ENCODE measurements around the gene LRRTM3.

The LRRTM3 gene

DNA sequence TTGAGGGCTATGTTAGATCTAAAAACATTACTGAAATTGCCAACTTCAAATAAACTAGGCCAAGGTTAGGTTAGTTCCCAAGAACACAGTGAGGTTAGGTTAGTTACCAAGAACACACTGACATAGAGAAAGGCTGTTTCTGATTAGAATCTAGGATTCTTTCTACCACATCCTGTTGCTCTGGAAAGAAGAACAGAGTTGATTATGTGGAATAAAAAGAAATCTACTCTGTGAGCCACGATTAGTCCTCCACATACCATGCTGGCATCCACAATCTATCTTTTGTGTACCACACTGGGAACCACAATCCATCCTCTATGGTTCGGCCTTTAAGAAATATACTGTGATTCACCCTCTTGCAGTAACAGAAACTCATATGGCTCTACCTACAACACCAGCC, 91.4 kb downstream of the LRRTM3 start:
- no peak for DNase-seq (ENCODE audit: low read depth in 2 of 3, low spot score in 2 of 3)

DNA sequence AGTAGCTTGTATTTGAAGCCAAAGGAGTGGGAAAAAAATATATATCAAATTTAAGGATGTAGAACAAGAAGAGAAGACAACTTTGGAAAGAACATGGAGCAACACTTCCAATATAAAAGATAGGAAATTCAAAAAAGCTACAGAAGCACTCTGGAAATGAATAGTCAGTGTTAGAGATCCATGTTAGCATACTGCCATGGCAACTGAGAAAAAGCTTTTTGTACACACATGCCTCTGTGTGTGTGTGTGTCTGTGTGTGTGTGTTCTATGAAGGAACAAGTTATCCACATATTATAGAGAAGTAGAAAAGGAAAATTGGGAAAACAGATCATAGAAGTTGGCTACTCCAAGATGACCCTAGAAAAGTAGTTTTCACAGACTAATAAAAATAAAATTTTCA, 96.3 kb downstream of the LRRTM3 start:
- no peak for DNase-seq (ENCODE audit: low read depth in 2 of 3, low spot score in 2 of 3)

- DNase-seq (ENCODE audit: low read depth in 2 of 3, low spot score in 2 of 3), result no peak
These were observed 108.0 kb downstream of the LRRTM3 start for GRCh38 chr10:67033878-67034277.

- no peak for DNase-seq (ENCODE audit: low read depth in 2 of 3, low spot score in 2 of 3)
These were observed 111.0 kb downstream of the LRRTM3 start for GRCh38 chr10:67036808-67037207.

GRCh38 chr10:67043041-67043440, 117.2 kb downstream of the LRRTM3 start:
- no peak for DNase-seq (ENCODE audit: low read depth in 2 of 3, low spot score in 2 of 3)

- DNase-seq (ENCODE audit: low read depth in 2 of 3, low spot score in 2 of 3), result no peak
These were observed 119.6 kb downstream of the LRRTM3 start for GRCh38 chr10:67045404-67045803.

GRCh38 chr10:67046507-67046906, 120.7 kb downstream of the LRRTM3 start:
- no peak for DNase-seq (ENCODE audit: low read depth in 2 of 3, low spot score in 2 of 3)

- no peak for DNase-seq (ENCODE audit: low read depth in 2 of 3, low spot score in 2 of 3)
These were observed 124.2 kb downstream of the LRRTM3 start for GRCh38 chr10:67049988-67050387.

DNA sequence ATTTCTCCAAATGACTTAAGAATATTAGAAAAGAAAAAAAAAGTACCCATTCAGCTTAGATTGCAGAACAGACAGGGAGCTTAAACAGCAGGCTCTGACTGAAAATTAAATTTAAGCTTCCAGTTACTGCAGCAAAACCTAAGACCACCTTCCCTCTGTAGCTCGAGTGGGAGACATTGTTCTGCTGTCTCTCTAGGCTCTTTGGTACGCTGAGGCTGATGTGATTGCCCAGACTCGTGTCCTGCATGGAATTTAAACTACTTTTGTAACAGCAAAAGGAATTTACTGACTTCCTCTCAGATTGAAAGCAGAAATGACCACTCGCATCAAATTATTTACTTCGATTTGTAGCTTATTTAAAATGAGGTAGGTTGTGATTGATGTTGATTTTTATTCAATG, 124.6 kb downstream of the LRRTM3 start:
- DNase-seq (ENCODE audit: low read depth in 2 of 3, low spot score in 2 of 3), result no peak

DNA sequence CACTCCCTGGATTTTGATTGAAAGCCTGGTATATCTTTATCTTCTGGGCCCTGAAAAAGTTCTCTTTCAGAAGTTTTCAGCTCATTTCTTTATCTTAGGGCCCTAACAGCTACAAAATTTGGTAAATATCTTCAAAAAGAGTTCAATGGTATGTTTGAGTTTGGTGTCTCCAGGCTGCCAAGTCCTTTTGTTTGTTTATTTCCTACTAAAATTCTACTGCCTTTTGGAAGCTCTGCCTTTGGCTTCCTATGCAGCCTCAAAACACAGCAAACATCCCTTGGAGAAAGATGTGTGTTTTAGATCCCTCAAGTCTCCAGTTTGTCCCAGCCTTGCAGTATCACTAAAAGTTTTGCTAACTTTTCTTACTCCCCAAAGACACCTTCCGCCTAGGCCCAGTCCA, 146.8 kb downstream of the LRRTM3 start:
- no peak for DNase-seq (ENCODE audit: low read depth in 2 of 3, low spot score in 2 of 3)

GRCh38 chr10:67075491-67075971, 149.7 kb downstream of the LRRTM3 start:
- DNase-seq (ENCODE audit: low read depth in 2 of 3, low spot score in 2 of 3), result no peak

DNA sequence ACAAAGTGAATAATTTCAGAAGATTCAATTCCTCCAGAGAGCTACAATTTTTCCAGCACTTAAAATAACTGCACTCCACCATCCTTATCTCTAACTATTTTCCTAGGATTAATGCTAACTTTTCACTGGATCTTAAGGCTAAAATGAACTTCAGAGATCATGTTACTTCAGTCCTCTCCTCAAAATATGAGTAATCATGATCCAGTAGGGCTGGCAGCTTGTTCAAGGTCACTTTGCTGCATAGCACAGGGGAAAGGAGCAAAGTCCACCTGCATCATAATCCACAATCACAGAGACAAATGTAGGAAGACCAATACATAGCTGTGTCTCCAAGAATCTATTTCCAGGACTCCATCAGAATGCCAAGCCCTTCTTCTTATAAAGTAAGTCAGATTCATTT, 150.3 kb downstream of the LRRTM3 start:
- no peak for DNase-seq (ENCODE audit: low read depth in 2 of 3, low spot score in 2 of 3)

DNA sequence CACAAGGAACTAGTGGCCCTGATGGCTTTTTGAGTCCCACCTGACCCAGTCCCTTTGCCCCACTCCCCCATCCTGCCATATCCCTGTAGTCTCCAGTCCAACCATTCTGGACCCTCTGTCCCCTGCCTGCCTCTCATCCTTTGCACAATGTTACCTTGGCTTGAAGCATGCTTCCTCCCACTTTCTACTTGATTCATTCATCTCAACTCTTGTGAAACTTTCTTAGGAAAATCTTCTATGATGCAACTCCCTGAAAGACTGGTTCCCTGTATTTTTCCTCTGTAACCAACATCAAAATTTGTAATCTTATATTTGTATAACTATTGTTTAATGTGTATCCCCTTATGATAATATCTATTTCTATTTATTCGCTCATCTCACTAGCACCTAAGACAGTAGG, 151.5 kb downstream of the LRRTM3 start:
- no peak for DNase-seq (ENCODE audit: low read depth in 2 of 3, low spot score in 2 of 3)

DNA sequence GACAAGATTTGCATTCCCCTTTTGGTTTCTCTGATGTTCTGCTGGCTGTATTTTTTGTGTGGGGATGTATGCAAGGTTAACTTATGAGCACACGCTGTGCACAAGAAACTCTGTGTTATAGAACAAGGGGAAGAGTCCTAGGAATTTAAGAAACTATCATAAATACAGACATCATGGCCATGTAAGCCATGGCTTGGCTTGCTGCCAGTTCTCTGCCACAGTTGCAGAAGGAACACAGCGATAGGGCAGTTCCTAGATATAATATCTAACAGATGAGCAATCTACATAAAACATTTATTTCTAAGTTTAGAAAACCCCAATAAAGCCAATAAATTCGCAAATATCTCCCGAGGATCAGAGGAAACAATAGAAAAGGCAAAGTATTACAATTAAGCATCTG, 153.3 kb downstream of the LRRTM3 start:
- DNase-seq (ENCODE audit: low read depth in 2 of 3, low spot score in 2 of 3), result no peak

DNA sequence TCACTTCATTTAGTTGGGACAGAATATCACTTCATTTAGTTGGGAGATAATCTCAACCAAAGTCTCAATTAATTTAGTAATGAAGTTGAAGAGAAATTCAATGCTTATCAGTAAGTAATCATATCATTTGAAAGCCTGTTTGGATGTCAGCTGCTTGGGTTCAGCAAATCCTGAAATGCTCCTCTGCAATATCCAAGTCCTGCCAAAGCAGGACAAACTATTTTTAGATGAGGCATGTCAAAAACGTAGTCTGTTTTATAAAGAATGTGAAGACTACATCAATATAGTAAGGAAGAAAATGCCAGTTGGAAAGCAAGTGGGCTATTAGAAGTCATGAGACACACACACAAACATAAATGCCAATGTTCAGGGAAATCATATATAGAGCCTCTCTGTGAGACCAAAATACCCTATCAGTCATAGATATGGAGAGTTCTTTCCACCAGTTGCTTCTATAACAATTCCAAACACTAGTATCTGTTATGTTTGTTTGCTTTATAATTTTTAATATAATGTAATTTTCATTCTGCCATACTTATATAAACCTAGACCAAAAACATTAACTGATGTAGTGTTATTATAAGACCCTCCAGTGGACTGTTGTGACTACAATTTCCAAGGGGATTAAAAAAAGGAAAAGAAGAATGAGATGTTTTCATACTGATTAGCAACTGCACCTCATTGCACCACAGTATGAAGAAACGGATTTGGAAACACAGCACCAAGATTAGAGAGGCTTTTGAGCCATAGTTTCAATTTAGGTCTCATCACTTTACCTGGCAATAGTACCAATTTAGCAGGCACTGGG, 160.7 kb downstream of the LRRTM3 start:
- no peak for DNase-seq (ENCODE audit: low read depth in 2 of 3, low spot score in 2 of 3)

DNA sequence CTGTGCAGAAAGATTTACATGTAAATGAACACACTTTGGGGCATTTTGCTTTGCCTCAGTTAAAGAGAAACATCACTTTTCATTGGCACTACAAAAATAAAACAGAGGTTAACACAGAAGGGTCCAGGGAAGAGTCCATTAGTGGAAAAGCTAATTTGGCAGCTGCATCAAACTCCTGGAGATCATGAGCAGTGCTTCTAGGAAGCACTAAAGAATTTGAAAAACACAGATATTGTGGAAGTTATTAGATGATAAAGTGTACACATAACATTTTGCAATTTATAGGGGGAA, 161.2 kb downstream of the LRRTM3 start:
- DNase-seq (ENCODE audit: low read depth in 2 of 3, low spot score in 2 of 3), result no peak

- no peak for DNase-seq (ENCODE audit: low read depth in 2 of 3, low spot score in 2 of 3)
These were observed 162.2 kb downstream of the LRRTM3 start for GRCh38 chr10:67088036-67088435.

DNA sequence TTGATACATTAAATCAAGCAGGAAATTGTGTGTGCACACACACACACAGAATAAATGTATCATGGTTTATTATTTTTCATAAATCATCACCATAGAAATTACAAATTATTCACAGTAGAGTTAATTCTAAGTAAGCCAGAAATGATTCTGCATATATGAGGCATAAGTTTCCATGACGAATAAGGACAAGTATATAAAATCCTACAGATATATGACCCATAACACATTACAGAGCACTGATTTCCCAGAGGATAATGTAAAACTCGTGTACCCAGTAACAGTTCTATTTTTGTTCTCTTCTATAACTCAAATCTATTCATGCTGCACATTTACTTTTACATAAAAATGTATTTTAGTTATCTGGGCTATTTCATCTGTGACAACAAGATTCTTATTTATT, 169.7 kb downstream of the LRRTM3 start:
- no peak for DNase-seq (ENCODE audit: low read depth in 2 of 3, low spot score in 2 of 3)

- DNase-seq (ENCODE audit: low read depth in 2 of 3, low spot score in 2 of 3), result no peak
These were observed 172.6 kb downstream of the LRRTM3 start for GRCh38 chr10:67098461-67098860.

- no peak for DNase-seq (ENCODE audit: low read depth in 2 of 3, low spot score in 2 of 3)
These were observed 175.1 kb downstream of the LRRTM3 start for GRCh38 chr10:67100951-67101350.

GRCh38 chr10:67107670-67108069, 181.8 kb downstream of the LRRTM3 start:
- DNase-seq (ENCODE audit: low read depth in 2 of 3, low spot score in 2 of 3), result no peak

DNA sequence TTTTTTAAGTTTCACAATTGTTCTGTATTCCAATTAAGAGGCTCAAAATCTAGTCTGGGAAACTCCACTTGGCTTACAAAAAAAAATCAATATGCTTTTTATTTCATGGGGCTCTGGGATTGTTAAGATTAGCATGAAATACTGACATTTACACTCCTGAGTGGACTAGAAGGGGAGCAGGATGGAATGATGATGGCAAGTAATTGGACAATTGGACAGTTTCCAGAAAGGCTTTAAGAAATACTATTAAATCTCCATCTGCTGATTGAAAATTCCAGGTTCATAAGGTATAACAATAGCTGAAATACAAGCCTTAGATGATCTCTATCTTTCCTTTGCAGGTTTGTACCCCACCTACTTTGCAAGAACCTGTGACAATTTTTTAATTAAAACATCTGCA, 184.4 kb downstream of the LRRTM3 start:
- DNase-seq (ENCODE audit: low read depth in 2 of 3, low spot score in 2 of 3), result no peak

DNA sequence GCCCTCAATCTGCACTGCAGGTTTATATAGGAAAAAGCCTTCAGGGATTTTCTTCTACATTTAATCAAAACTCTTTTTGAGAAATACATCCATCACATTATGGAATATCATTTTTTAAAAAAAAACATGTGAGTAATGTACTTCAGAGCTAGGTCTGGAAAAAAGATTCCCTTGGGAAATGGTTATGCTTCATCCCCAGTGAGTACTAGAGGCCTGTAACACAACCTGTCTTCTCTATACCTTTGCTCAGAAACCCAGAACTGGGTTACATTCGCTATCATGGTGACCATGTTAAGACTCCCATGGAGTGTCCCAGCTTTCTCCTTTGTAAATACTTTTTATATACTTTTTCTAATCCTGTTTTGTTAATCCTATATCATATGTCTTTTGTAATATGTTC, 186.9 kb downstream of the LRRTM3 start:
- no peak for DNase-seq (ENCODE audit: low read depth in 2 of 3, low spot score in 2 of 3)

Data from activated CD8-positive, alpha-beta memory T cell treated with anti-CD3 and anti-CD28 coated beads for 48 hours (primary cell).